PC-3 (cell line): ENCODE results near the gene PRPF4. TPM values are rescaled to one million over a fixed set of nuclear protein-coding genes. Genes with fewer than 3 reads are reported as not detected.

Source experiments
- ATAC-seq: fragments of 200-7000 bp; cut with Tn5 transposase; 2 replicates; pipeline ENCODE4 v1.9.1; 2020; ENCODE audit warnings: mild to moderate bottlenecking, moderate library complexity
- BruUV-seq: library from RNA; stranded (reverse); fragments of 400-500 nt; replicated peaks from 2 replicates; lab custom pipeline; 2021; lab: Mats Ljungman, UMichigan
- CTCF ChIA-PET: fragments of 300-600 bp; sonication (Branson Sonifier 250); formaldehyde crosslinking; loops from one replicate; lab custom pipeline; 2022; ENCODE audit warnings: antibody characterized with exemption; lab: Charles Lee
- POLR2A ChIA-PET: fragments of 300-600 bp; sonication (Branson Sonifier 250); formaldehyde crosslinking; loops from one replicate; lab custom pipeline; 2022; ENCODE audit warnings: antibody characterized with exemption; ENCODE audit not compliant: unreplicated experiment; lab: Charles Lee
- DNase-seq: peaks from one replicate; pipeline ENCODE4 v3.0.0-alpha.2; 2015
- H2AFZ ChIP-seq: fragments of 300-600 bp; sonication (generic); 2 replicates; pipeline ENCODE4 v1.6.0; 2016; ENCODE audit warnings: antibody characterized with exemption, low read length
- H3F3A ChIP-seq: fragments of 300-600 bp; sonication (generic); one replicate; pipeline ENCODE4 v1.6.0; 2017; ENCODE audit warnings: antibody characterized with exemption, low read length, control low read depth, mild to moderate bottlenecking; ENCODE audit not compliant: unreplicated experiment
- H3K27ac ChIP-seq: fragments of 300-600 bp; sonication (generic); 2 replicates; pipeline ENCODE4 v1.5.1; 2016; ENCODE audit warnings: mild to moderate bottlenecking, low read length
- H3K27me3 ChIP-seq: fragments of 300-600 bp; sonication (generic); 2 replicates; pipeline ENCODE4 v1.6.1; 2016; ENCODE audit warnings: low read length, mixed read lengths
- H3K36me3 ChIP-seq: fragments of 300-600 bp; sonication (generic); 2 replicates; pipeline ENCODE4 v1.6.1; 2016; ENCODE audit warnings: low read depth, mixed run types, low read length, mixed read lengths
- H3K4me1 ChIP-seq: fragments of 300-600 bp; sonication (generic); 2 replicates; pipeline ENCODE4 v1.5.1; 2016; ENCODE audit warnings: low read length; ENCODE audit not compliant: insufficient read depth
- H3K4me2 ChIP-seq: fragments of 300-600 bp; sonication (generic); 2 replicates; pipeline ENCODE4 v1.6.0; 2016; ENCODE audit warnings: low read length
- H3K4me3 ChIP-seq: fragments of 300-600 bp; sonication (generic); 2 replicates; pipeline ENCODE4 v1.5.1; 2016; ENCODE audit warnings: mild to moderate bottlenecking, low read length, mixed read lengths
- H3K79me2 ChIP-seq: fragments of 300-600 bp; sonication (generic); 2 replicates; pipeline ENCODE4 v1.6.1; 2017; ENCODE audit warnings: low read length, mixed read lengths
- H3K9ac ChIP-seq: fragments of 300-600 bp; sonication (generic); 2 replicates; pipeline ENCODE4 v1.6.0; 2016; ENCODE audit warnings: mild to moderate bottlenecking, low read length
- H3K9me2 ChIP-seq: fragments of 300-600 bp; sonication (generic); replicated peaks from 2 replicates; pipeline ENCODE4 v1.6.1; 2016; ENCODE audit warnings: mixed run types, low read length, mixed read lengths
- H3K9me3 ChIP-seq: fragments of 300-600 bp; sonication (generic); 2 replicates; pipeline ENCODE4 v1.6.1; 2016; ENCODE audit warnings: low read length, mixed read lengths
- H4K20me1 ChIP-seq: fragments of 300-600 bp; sonication (generic); 2 replicates; pipeline ENCODE4 v1.6.1; 2016; ENCODE audit warnings: low read length, mixed read lengths
- CTCF ChIP-seq: fragments of 300-600 bp; sonication (generic); conservative IDR thresholded peaks from 2 replicates; pipeline ENCODE4 v1.5.1; 2017; ENCODE audit warnings: antibody characterized with exemption, low read depth, mild to moderate bottlenecking, low read length
- EZH2 ChIP-seq: fragments of 300-600 bp; sonication (generic); IDR thresholded peaks from one replicate; pipeline ENCODE4 v1.6.1; 2017; ENCODE audit warnings: antibody characterized with exemption, mild to moderate bottlenecking, low read length; ENCODE audit not compliant: unreplicated experiment
- EZH2phosphoT487 ChIP-seq: fragments of 300-600 bp; sonication (generic); IDR thresholded peaks from 2 replicates; pipeline ENCODE4 v1.6.1; 2018; ENCODE audit warnings: mild to moderate bottlenecking, antibody characterized with exemption, low read length, borderline replicate concordance
- intact Hi-C: fragments of 100-400 bp; cut with micrococcal nuclease; formaldehyde crosslinking; loops from 2 replicates; pipeline ENCODE4 v1.9.0; 2023
- total RNA-seq: library from RNA; depleted of rRNA; stranded (reverse); fragments of >200 nt; gene quantifications from 2 replicates; pipeline ENCODE4 v1.2.3, GENCODE V29; 2014

The PRPF4 gene
- total RNA-seq, 1 experiment from 2014 or later, result 32.1 TPM

GRCh38 chr9:113250807-113251206, 24.7 kb upstream of the PRPF4 start:
- POLR2A ChIA-PET, result no interaction called here
- Histone ChIP-seq H3K4me2 (no peak overlapping the region), H3K9me3 (no peaks in the 10 kb centered on the region), H3K27ac (no peak overlapping the region), H3F3A (no peaks in the 10 kb centered on the region), H3K36me3 (no peaks in the 10 kb centered on the region), H3K4me3 (no peak overlapping the region), H3K9ac (no peak overlapping the region), H3K79me2 (no peaks in the 10 kb centered on the region), H2AFZ (no peak overlapping the region), H3K4me1 (no peaks in the 10 kb centered on the region), H3K9me2 (no peaks in the 10 kb centered on the region), H3K27me3 (no peaks in the 10 kb centered on the region), H4K20me1 (no peaks in the 10 kb centered on the region)
- no TSS peak for BruUV-seq
- ATAC-seq (no peak), DNase-seq (no peak)
- no peak for TF ChIP-seq EZH2
- TF ChIP-seq CTCF, result no peak
- no peak for TF ChIP-seq EZH2phosphoT487
- CTCF ChIA-PET, result no interaction called here
- intact Hi-C loops, result no loop called here

DNA sequence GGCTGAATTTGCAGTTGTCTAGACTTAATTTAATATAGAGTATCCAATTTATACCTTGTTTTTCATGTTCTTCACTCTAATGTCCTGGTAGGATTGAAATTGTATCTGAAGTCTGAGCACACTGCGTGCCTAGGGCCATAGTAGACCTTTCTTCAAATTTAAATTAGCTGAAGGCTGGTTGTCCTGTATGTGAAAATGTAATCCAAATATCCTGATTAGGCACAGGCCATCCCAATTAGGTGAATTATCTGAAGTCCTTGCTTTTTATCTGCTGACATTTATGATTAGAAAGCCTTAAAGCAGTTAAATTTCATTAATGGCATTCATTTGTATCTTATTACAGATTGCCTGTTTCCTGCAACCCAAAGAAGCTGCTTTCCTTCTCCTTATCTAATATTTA, 20.5 kb upstream of the PRPF4 start:
- no TSS peak for BruUV-seq
- ChIA-PET POLR2A (no interaction called here), CTCF (no interaction called here)
- Histone ChIP-seq H3K27me3 (no peaks in the 10 kb centered on the region), H3K36me3 (no peaks in the 10 kb centered on the region), H3F3A (no peaks in the 10 kb centered on the region), H3K27ac (no peak overlapping the region), H3K9me2 (no peaks in the 10 kb centered on the region), H3K9me3 (no peaks in the 10 kb centered on the region), H3K4me1 (no peaks in the 10 kb centered on the region), H3K9ac (no peak overlapping the region), H3K4me2 (no peak overlapping the region), H3K79me2 (no peaks in the 10 kb centered on the region), H4K20me1 (no peaks in the 10 kb centered on the region), H3K4me3 (no peak overlapping the region), H2AFZ (no peak overlapping the region)
- ATAC-seq, result no peak
- TF ChIP-seq CTCF (no peak), EZH2 (no peak), EZH2phosphoT487 (no peak)
- intact Hi-C loops, result no loop called here
- DNase-seq, result no peak

DNA sequence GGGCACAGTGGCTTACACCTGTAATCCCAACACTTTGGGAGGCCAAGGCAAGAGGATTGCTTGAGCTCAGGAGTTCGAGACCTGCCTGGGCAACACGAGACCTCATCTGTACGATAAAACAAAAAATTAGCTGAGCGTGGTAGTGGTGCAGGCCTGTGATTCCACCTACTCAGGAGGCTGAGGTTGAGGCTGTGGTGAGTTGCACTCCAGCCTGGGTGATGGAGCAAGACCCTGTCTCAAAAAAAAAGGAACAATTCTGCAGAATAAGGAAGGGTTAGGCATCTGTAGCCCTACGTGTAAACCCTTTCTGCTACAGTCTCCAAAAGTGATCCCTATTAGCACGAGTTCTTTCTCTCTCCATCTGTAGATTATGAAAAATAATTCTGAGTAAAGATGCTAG, 20.0 kb upstream of the PRPF4 start:
- no peaks in the 10 kb centered on the region for H3K27me3 ChIP-seq
- H3F3A ChIP-seq, result no peaks in the 10 kb centered on the region
- DNase-seq (no peak), ATAC-seq (no peak)
- H3K4me1 ChIP-seq, result no peaks in the 10 kb centered on the region
- no TSS peak for BruUV-seq
- no peaks in the 10 kb centered on the region for H3K36me3 ChIP-seq
- H3K9me2 ChIP-seq, result no peaks in the 10 kb centered on the region
- no peaks in the 10 kb centered on the region for H3K9me3 ChIP-seq
- intact Hi-C loops, result no loop called here
- POLR2A ChIA-PET, result no interaction called here
- H3K79me2 ChIP-seq, result no peaks in the 10 kb centered on the region
- no peak overlapping the region for H3K4me3 ChIP-seq
- no peak overlapping the region for H2AFZ ChIP-seq
- no peak overlapping the region for H3K27ac ChIP-seq
- CTCF ChIA-PET, result no interaction called here
- TF ChIP-seq CTCF (no peak), EZH2phosphoT487 (no peak), EZH2 (no peak)
- no peak overlapping the region for H3K9ac ChIP-seq
- H3K4me2 ChIP-seq, result no peak overlapping the region
- no peaks in the 10 kb centered on the region for H4K20me1 ChIP-seq
